H9 (cell line): ENCODE measurements around the gene SLC24A3. TPM values are rescaled to one million over a fixed set of nuclear protein-coding genes. Genes with fewer than 3 reads are reported as not detected.

Source experiments
- DNase-seq: peaks from one replicate; pipeline ENCODE4 v3.0.0-alpha.2; 2017
- H2AFZ ChIP-seq: one replicate; pipeline ENCODE4 v1.6.1; 2013; ENCODE audit warnings: mild to moderate bottlenecking, low read length, control low read depth, moderate library complexity
- H2AK5ac ChIP-seq: 2 replicates; pipeline ENCODE4 v1.6.1; 2013; ENCODE audit warnings: low read length, control low read depth, mixed read lengths; ENCODE audit not compliant: insufficient read length
- H2BK120ac ChIP-seq: one replicate; pipeline ENCODE4 v1.6.1; 2013; ENCODE audit warnings: low read depth, mild to moderate bottlenecking, low read length, control low read depth, inconsistent platforms; ENCODE audit not compliant: poor library complexity, severe bottlenecking
- H2BK12ac ChIP-seq: 2 replicates; pipeline ENCODE4 v1.6.1; 2013; ENCODE audit warnings: low read length, control low read depth, mixed read lengths, low read depth; ENCODE audit not compliant: insufficient read length
- H2BK15ac ChIP-seq: 2 replicates; pipeline ENCODE4 v1.6.1; 2013; ENCODE audit warnings: low read depth, low read length, control low read depth
- H2BK20ac ChIP-seq: one replicate; pipeline ENCODE4 v1.6.1; 2013; ENCODE audit warnings: low read depth, mild to moderate bottlenecking, low read length, control low read depth, inconsistent platforms; ENCODE audit not compliant: poor library complexity, severe bottlenecking
- H2BK5ac ChIP-seq: 2 replicates; pipeline ENCODE4 v1.6.1; 2013; ENCODE audit warnings: low read length, control low read depth, mixed read lengths; ENCODE audit not compliant: insufficient read length
- H3K14ac ChIP-seq: 2 replicates; pipeline ENCODE4 v1.6.1; 2013; ENCODE audit warnings: low read length, control low read depth; ENCODE audit not compliant: insufficient read depth
- H3K18ac ChIP-seq: 2 replicates; pipeline ENCODE4 v1.6.1; 2013; ENCODE audit warnings: low read depth, mild to moderate bottlenecking, mixed read lengths, low read length, control low read depth; ENCODE audit not compliant: insufficient read length
- H3K23ac ChIP-seq: 2 replicates; pipeline ENCODE4 v1.6.1; 2013; ENCODE audit warnings: low read length, control low read depth, mixed read lengths, low read depth; ENCODE audit not compliant: insufficient read length
- H3K23me2 ChIP-seq: 2 replicates; pipeline ENCODE4 v1.6.1; 2013; ENCODE audit warnings: low read depth, mild to moderate bottlenecking, mixed read lengths, low read length, control low read depth; ENCODE audit not compliant: insufficient read length, poor library complexity, severe bottlenecking
- H3K27ac ChIP-seq: 2 replicates; pipeline ENCODE4 v1.5.1; 2013; ENCODE audit warnings: low read length, control low read depth, mixed read lengths, low read depth; ENCODE audit not compliant: insufficient read length
- H3K27me3 ChIP-seq: 2 replicates; pipeline ENCODE4 v1.6.1; 2013; ENCODE audit warnings: low read length, control low read depth, inconsistent platforms; ENCODE audit not compliant: insufficient read depth
- H3K4ac ChIP-seq: 2 replicates; pipeline ENCODE4 v1.6.1; 2013; ENCODE audit warnings: low read depth, mild to moderate bottlenecking, control low read depth, inconsistent platforms, low read length, moderate library complexity
- H3K4me1 ChIP-seq: 2 replicates; pipeline ENCODE4 v1.6.1; 2013; ENCODE audit warnings: low read length, control low read depth, inconsistent platforms; ENCODE audit not compliant: insufficient read depth
- H3K4me2 ChIP-seq: 2 replicates; pipeline ENCODE4 v1.6.1; 2013; ENCODE audit warnings: low read length, control low read depth, mixed read lengths; ENCODE audit not compliant: insufficient read length, insufficient read depth
- H3K56ac ChIP-seq: 2 replicates; pipeline ENCODE4 v1.6.1; 2013; ENCODE audit warnings: low read depth, mild to moderate bottlenecking, mixed read lengths, low read length, control low read depth; ENCODE audit not compliant: insufficient read length
- H3K79me1 ChIP-seq: 2 replicates; pipeline ENCODE4 v1.6.1; 2013; ENCODE audit warnings: low read depth, mild to moderate bottlenecking, moderate library complexity, low read length, control low read depth, inconsistent platforms; ENCODE audit not compliant: insufficient read depth, poor library complexity, severe bottlenecking
- H3K79me2 ChIP-seq: 2 replicates; pipeline ENCODE4 v1.6.1; 2013; ENCODE audit warnings: low read length, control low read depth, inconsistent platforms; ENCODE audit not compliant: insufficient read depth
- H3K9ac ChIP-seq: 2 replicates; pipeline ENCODE4 v1.6.1; 2013; ENCODE audit warnings: low read length, control low read depth, mixed read lengths; ENCODE audit not compliant: insufficient read length; ENCODE audit errors: extremely low read depth
- H3K9me3 ChIP-seq: one replicate; pipeline ENCODE4 v1.6.1; 2013; ENCODE audit warnings: low read depth, low read length, inconsistent platforms; ENCODE audit not compliant: control insufficient read depth
- H3T11ph ChIP-seq: one replicate; pipeline ENCODE4 v1.6.1; 2013; ENCODE audit warnings: mild to moderate bottlenecking, low read length, control low read depth, inconsistent platforms
- H4K20me1 ChIP-seq: one replicate; pipeline ENCODE4 v1.6.1; 2013; ENCODE audit not compliant: control insufficient read depth, insufficient read length, insufficient read depth
- H4K5ac ChIP-seq: 2 replicates; pipeline ENCODE4 v1.6.1; 2013; ENCODE audit warnings: low read depth, mild to moderate bottlenecking, mixed read lengths, low read length, control low read depth; ENCODE audit not compliant: insufficient read length
- H4K8ac ChIP-seq: replicated peaks from 2 replicates; pipeline ENCODE4 v1.6.1; 2013; ENCODE audit warnings: low read length, control low read depth, mixed read lengths, low read depth; ENCODE audit not compliant: insufficient read length
- H4K91ac ChIP-seq: 2 replicates; pipeline ENCODE4 v1.6.1; 2013; ENCODE audit warnings: low read depth, mild to moderate bottlenecking, moderate library complexity, mixed read lengths, low read length, control low read depth; ENCODE audit not compliant: insufficient read length
- H3K27ac Mint-ChIP-seq, 3 experiments: 2 replicates in 2 of 3; 3 replicates in 1 of 3; pipeline ENCODE4 v1.8.0; 2020 to 2021; ENCODE audit warnings: mixed read lengths in 3 of 3, mild to moderate bottlenecking in 1 of 3, moderate library complexity in 1 of 3
- H3K27me3 Mint-ChIP-seq: 2 replicates; pipeline ENCODE4 v1.8.0; 2021; ENCODE audit warnings: low read depth, mild to moderate bottlenecking, moderate library complexity, mixed read lengths
- H3K36me3 Mint-ChIP-seq, 3 experiments: 2 replicates in 2 of 3; 3 replicates in 1 of 3; pipeline ENCODE4 v1.8.0; 2020 to 2021; ENCODE audit warnings: low read depth in 3 of 3, mixed read lengths in 3 of 3; ENCODE audit not compliant: insufficient read depth in 1 of 3
- H3K4me1 Mint-ChIP-seq, 2 experiments: 2 replicates each; pipeline ENCODE4 v1.8.0; 2020; ENCODE audit warnings: mixed read lengths in 2 of 2
- H3K4me3 Mint-ChIP-seq, 2 experiments: 2 replicates in 1 of 2; 3 replicates in 1 of 2; pipeline ENCODE4 v1.8.0; 2020 to 2021; ENCODE audit warnings: mild to moderate bottlenecking in 2 of 2, mixed read lengths in 2 of 2, moderate library complexity in 1 of 2
- H3K9me3 Mint-ChIP-seq, 2 experiments: 2 replicates in 1 of 2; 3 replicates in 1 of 2; pipeline ENCODE4 v1.8.0; 2020; ENCODE audit warnings: mild to moderate bottlenecking in 2 of 2, mixed read lengths in 2 of 2, moderate library complexity in 1 of 2
- WGBS: extraction: QIAGEN DNeasy Blood & Tissue Kit; methylation state at CpG from one replicate; pipeline ENCODE4 v1.1.7; 2013; ENCODE audit warnings: missing lambda C conversion rate, low lambda C conversion rate, mixed read lengths; ENCODE audit not compliant: insufficient read length; ENCODE audit errors: extremely low coverage; 5-methylcytosine and 5-hydroxymethylcytosine counted together
- total RNA-seq: library from RNA; stranded (reverse); gene quantifications from 2 replicates; pipeline ENCODE4 v1.2.1, GENCODE V29; 2021
- TF ChIP-seq, protein P1 (sequence below): fragments of 200-600 bp; sonication (generic); conservative IDR thresholded peaks from 3 replicates; pipeline ENCODE4 v1.8.0; 2021; ENCODE audit warnings: antibody characterized with exemption, mild to moderate bottlenecking

The SLC24A3 gene
- total RNA-seq, 1 experiment from 2014 or later = 0.83 TPM

DNA sequence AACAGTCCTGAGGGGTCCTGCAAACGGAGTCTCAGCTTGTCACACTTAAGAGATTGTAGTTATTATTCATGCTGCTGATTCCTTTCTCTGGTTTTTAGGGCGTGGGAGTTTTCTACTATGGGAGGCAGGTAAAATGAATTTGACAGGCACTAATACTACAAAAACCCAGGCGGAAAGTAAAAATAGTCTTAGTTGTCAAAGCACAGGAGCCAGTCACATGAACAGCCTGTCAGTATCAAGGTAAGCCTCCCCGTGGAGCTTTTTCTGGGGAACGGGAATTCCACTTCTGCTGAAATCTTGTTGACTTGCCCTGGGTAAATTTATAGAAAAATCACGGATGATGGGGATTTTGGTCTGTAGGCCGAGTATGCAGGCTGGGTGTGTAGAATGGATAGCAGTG is 79.8 kb downstream of the SLC24A3 start:
- no peak overlapping the region for H2BK15ac ChIP-seq
- no peaks in the 10 kb centered on the region for H3K4me1 ChIP-seq
- no peaks in the 10 kb centered on the region for H4K20me1 ChIP-seq
- no peak overlapping the region for H3K27ac ChIP-seq
- no peaks in the 10 kb centered on the region for H3K27me3 ChIP-seq
- H3K9ac ChIP-seq = no peak overlapping the region
- no peaks in the 10 kb centered on the region for H3K79me1 ChIP-seq
- no peak overlapping the region for H3K4ac ChIP-seq
- WGBS = no CpG with 5 or more reads among the region's 7 CpGs
- no peak overlapping the region; the same call in 1 of the 2 replicates for H3K14ac ChIP-seq
- H2AK5ac ChIP-seq = no peak overlapping the region
- H3K27me3 Mint-ChIP-seq = peaks cover 4% of the 10 kb centered on the region
- H2BK12ac ChIP-seq = no peak overlapping the region
- TF ChIP-seq, protein P1, sequence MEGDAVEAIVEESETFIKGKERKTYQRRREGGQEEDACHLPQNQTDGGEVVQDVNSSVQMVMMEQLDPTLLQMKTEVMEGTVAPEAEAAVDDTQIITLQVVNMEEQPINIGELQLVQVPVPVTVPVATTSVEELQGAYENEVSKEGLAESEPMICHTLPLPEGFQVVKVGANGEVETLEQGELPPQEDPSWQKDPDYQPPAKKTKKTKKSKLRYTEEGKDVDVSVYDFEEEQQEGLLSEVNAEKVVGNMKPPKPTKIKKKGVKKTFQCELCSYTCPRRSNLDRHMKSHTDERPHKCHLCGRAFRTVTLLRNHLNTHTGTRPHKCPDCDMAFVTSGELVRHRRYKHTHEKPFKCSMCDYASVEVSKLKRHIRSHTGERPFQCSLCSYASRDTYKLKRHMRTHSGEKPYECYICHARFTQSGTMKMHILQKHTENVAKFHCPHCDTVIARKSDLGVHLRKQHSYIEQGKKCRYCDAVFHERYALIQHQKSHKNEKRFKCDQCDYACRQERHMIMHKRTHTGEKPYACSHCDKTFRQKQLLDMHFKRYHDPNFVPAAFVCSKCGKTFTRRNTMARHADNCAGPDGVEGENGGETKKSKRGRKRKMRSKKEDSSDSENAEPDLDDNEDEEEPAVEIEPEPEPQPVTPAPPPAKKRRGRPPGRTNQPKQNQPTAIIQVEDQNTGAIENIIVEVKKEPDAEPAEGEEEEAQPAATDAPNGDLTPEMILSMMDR = no peak
- H4K5ac ChIP-seq = no peak overlapping the region
- no peak overlapping the region for H4K8ac ChIP-seq
- peaks cover 0 to 3% of the 10 kb centered on the region in 2 experiments; a peak in 2 of 4 replicates for H3K4me1 Mint-ChIP-seq
- no peak overlapping the region for H2BK5ac ChIP-seq
- H3K9me3 Mint-ChIP-seq = peaks cover 2 to 3% of the 10 kb centered on the region in 2 experiments; a peak in 3 of 5 replicates
- no peak overlapping the region for H2BK120ac ChIP-seq
- H3K23ac ChIP-seq = no peak overlapping the region
- H3K36me3 Mint-ChIP-seq = peaks cover 0 to 2% (median 0%) of the 10 kb centered on the region in 3 experiments; a peak in 1 of 7 replicates
- H3K4me2 ChIP-seq = no peak overlapping the region
- no peak overlapping the region for H3K4me3 Mint-ChIP-seq
- no peak overlapping the region for H2BK20ac ChIP-seq
- no peak overlapping the region; a peak in 1 of 7 replicates for H3K27ac Mint-ChIP-seq
- H3T11ph ChIP-seq = no peak overlapping the region
- H3K56ac ChIP-seq = no peak overlapping the region
- no peak overlapping the region for H3K18ac ChIP-seq
- H3K79me2 ChIP-seq = no peaks in the 10 kb centered on the region
- no peak overlapping the region for H4K91ac ChIP-seq
- DNase-seq = no peak
- H3K23me2 ChIP-seq = no peaks in the 10 kb centered on the region
- H2AFZ ChIP-seq = no peak overlapping the region
- no peaks in the 10 kb centered on the region for H3K9me3 ChIP-seq
